IMR-90 (cell line): Measurements from ENCODE around the gene RAPH1.

Experiments used
- CTCF ChIP-seq: conservative IDR thresholded peaks from 2 replicates; pipeline ENCODE4 v1.5.1; 2012; ENCODE audit warnings: mild to moderate bottlenecking, low read depth, low read length, improper control_type of control experiment
- ELK1 ChIP-seq: fragments of 150-350 bp; IDR thresholded peaks from 2 replicates; pipeline ENCODE4 v1.6.1; 2016; ENCODE audit warnings: low read depth, mild to moderate bottlenecking, low read length, moderate library complexity, borderline replicate concordance
- MAFK ChIP-seq: IDR thresholded peaks from 2 replicates; pipeline ENCODE4 v1.6.1; 2012; ENCODE audit warnings: low read depth, low read length, improper control_type of control experiment
- NFE2L2 ChIP-seq: fragments of 150-350 bp; IDR thresholded peaks from 2 replicates; pipeline ENCODE4 v1.6.1; 2016; ENCODE audit warnings: low read depth, mild to moderate bottlenecking, low read length
- POLR2A ChIP-seq: IDR thresholded peaks from 2 replicates; pipeline ENCODE4 v1.6.1; 2012; ENCODE audit warnings: mild to moderate bottlenecking, low read depth, low read length
- RAD21 ChIP-seq: IDR thresholded peaks from 2 replicates; pipeline ENCODE4 v1.6.1; 2012; ENCODE audit warnings: low read length, improper control_type of control experiment
- RFX5 ChIP-seq: IDR thresholded peaks from 2 replicates; pipeline ENCODE4 v1.8.0; 2012; ENCODE audit warnings: low read depth, mild to moderate bottlenecking, low read length, moderate library complexity
- SMC3 ChIP-seq: fragments of 150-350 bp; IDR thresholded peaks from 2 replicates; pipeline ENCODE4 v1.6.1; 2016; ENCODE audit warnings: low read depth, mild to moderate bottlenecking, antibody characterized with exemption, low read length, moderate library complexity

GRCh38 chr2:203549406-203549805 lies 14.3 kb upstream of the RAPH1 start:
- TF ChIP-seq RFX5 (no peak), CTCF (no peak), POLR2A (no peak), RAD21 (no peak), ELK1 (no peak), SMC3 (no peak), NFE2L2 (no peak), MAFK (no peak)
